ENCODE measurements around the gene COPS8. TPM values are rescaled to one million over a fixed set of nuclear protein-coding genes. Genes with fewer than 3 reads are reported as not detected.
A peak's percentile ranks its signal among the peaks of the same experiment; 100 is the strongest.

Gene COPS8
- total RNA-seq, 1 experiment from 2014 or later = 51.0 TPM

GRCh38 chr2:237083026-237083425 lies 2.7 kb upstream of the COPS8 start:
- ChIA-PET CTCF (no interaction called here), POLR2A (no interaction called here)
- Mint-ChIP-seq H3K27me3 (ENCODE audit: low read depth) (peaks cover 4% of the 10 kb centered on the region; the same call in 1 of the 2 replicates), H3K4me3 (no peak overlapping the region), H3K27ac (no peak overlapping the region), H3K4me1 (peaks cover 8% of the 10 kb centered on the region), H3K9me3 (no peaks in the 10 kb centered on the region), H3K36me3 (no peaks in the 10 kb centered on the region)
- TF ChIP-seq MLX (CRISPR knock-in tag; IDR thresholded peaks at IDR 0.05) (no peak), STAT6 (CRISPR knock-in tag; conservative IDR thresholded peaks at IDR 0.05; ENCODE audit: low read depth) (no peak), PREB (CRISPR knock-in tag; IDR thresholded peaks at IDR 0.05; ENCODE audit: borderline replicate concordance) (no peak), ZNF423 (CRISPR knock-in tag; IDR thresholded peaks at IDR 0.05) (no peak), ARID4B (CRISPR knock-in tag; IDR thresholded peaks at IDR 0.05; ENCODE audit: borderline replicate concordance) (no peak), TP53 (CRISPR knock-in tag; IDR thresholded peaks at IDR 0.05) (no peak), ELF4 (CRISPR knock-in tag; IDR thresholded peaks at IDR 0.05; ENCODE audit: low read depth) (no peak), ZNF121 (CRISPR knock-in tag; IDR thresholded peaks at IDR 0.05) (no peak), NR2C2 (CRISPR knock-in tag; IDR thresholded peaks at IDR 0.05) (no peak)
- no peak for ATAC-seq
- DNase-seq (ENCODE audit: low spot score) = no peak

GRCh38 chr2:237084444-237084843 lies 1.2 kb upstream of the COPS8 start:
- Mint-ChIP-seq H3K9me3 (no peaks in the 10 kb centered on the region), H3K27me3 (ENCODE audit: low read depth) (peaks cover 4% of the 10 kb centered on the region; the same call in 1 of the 2 replicates), H3K36me3 (peaks cover 5% of the 10 kb centered on the region; the same call in 1 of the 2 replicates), H3K4me1 (peaks cover 8% of the 10 kb centered on the region), H3K27ac (peak overlapping the region; percentile 88; the same call in 1 of the 2 replicates), H3K4me3 (peak overlapping the region; percentile 98)
- DNase-seq (ENCODE audit: low spot score) (no peak), ATAC-seq (no peak)
- ChIA-PET CTCF (interaction anchor here (1.2 to 2.8 kb wide), 2 partner anchors 22 to 775 kb away, joined by 5 to 10 read pairs; no protein-coding TSS in a partner anchor), POLR2A (no interaction called here)
- TF ChIP-seq ZNF532 (CRISPR knock-in tag; IDR thresholded peaks at IDR 0.05; ENCODE audit: borderline replicate concordance) (no peak), ZBTB43 (CRISPR knock-in tag; IDR thresholded peaks at IDR 0.05) (no peak), ZBTB21 (CRISPR knock-in tag; IDR thresholded peaks at IDR 0.05; ENCODE audit: borderline replicate concordance) (no peak), E2F1 (CRISPR knock-in tag; IDR thresholded peaks at IDR 0.05) (no peak), AR (CRISPR knock-in tag; IDR thresholded peaks at IDR 0.05) (no peak)

Data from WTC11 (cell line).